MV-4-11 (cell line): ENCODE data around the gene DAGLA.
A peak's percentile ranks its signal among the peaks of the same experiment; 100 is the strongest.
"Not testable (repeated sequence)": the region's sequence is repeated elsewhere in the genome, so short reads cannot be mapped to it uniquely, and the experiment has no call there.

Experiments
- DNase-seq: peaks from one replicate; lab custom pipeline; 2025; lab: John Stamatoyannopoulos, UW

Gene DAGLA

GRCh38 chr11:61666684-61667297, 13.4 kb upstream of the DAGLA start:
- no peak for DNase-seq

DNA sequence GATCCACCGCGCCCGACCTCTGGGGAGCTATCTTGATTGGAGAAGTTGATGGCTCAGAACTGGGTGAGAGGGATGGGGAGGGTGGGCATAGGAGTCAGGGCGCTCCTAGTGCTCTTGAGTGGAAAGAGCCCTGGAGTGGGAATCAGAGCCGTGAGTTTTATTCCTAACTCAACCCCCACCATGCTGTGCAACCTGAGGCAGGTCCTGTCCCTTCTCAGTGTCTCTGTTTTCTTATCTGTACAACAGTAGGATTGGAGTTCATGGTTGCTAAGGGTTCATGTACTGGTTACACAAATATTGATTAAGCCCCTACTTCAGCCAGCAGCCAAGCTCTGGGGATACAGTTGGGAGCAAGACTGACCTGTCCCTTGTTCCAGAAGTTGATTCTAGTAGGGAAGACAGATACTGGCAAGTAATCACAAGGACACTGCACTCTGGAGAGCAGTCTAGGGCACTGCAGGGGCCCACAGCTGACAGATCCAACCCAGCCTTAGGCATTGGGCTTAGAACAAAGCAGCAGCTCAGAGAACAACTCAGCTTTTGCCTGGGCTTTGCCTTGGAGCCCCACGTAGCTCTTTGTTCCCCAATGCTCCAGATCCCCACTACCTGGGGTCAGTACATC, 12.4 kb upstream of the DAGLA start:
- no peak for DNase-seq

DNA sequence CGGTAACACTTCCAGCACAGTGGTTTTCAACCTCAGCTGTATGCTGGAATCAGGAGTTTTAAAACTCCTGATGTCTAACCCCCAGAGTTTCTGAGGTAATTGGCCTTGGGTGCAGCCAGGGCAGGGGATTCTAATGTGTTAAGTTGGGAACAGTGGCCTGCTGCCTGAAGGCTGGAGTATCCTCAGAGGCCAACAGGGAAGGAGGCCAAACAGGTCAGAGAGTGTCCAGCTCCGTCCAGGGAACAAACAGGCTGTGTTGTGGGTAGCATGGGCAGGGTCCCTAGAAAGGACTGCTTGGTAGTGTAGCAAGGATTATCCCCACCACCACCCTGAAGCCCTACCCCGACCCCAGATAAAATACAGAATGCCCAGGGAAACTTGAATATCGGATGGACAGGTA, 10.8 kb upstream of the DAGLA start:
- no peak for DNase-seq

GRCh38 chr11:61670626-61671025, 9.6 kb upstream of the DAGLA start:
- no peak for DNase-seq

DNA sequence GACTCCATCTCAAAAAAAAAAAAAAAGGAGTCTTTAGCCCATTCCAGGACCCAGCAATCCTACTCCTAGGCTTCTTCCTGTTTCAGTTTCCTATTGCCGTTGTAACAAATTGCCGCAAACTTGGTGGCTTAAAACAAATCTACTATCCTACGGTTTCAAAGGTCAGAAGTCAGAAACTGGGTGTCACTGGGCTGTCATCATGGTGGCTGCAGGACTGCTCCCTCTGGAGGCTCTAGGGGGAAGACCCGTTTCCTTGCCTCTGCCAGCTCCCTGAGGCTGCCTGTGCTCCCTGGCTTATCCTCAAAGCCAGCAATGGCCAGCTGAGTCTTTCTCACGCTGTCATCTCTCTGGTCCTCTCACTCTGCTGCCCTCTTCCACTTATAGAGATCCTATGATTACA, 8.7 kb upstream of the DAGLA start:
- peak; percentile 97 for DNase-seq

DNA sequence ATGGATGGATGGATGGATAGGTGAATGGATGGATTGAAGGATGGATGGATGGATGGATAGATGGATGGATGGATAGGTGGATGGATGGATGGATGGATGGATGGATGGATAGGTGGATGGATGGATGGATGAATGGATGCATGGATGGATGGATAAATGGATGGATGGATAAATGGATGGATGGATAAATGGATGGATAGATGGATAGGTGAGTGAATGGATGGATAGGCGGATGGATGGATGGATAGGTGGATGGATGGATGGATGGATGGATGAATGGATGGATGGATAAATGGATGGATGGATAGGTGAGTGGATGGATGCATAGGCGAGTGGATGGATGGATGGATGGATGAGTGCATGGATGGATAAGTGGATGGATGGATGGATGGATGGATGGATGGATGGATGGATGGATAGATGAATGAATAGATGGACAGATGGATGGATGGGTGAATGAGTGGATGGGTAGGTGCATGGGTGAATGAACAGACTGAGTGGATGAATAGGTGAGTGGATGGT, 6.2 kb upstream of the DAGLA start:
- DNase-seq = not testable (repeated sequence)

DNA sequence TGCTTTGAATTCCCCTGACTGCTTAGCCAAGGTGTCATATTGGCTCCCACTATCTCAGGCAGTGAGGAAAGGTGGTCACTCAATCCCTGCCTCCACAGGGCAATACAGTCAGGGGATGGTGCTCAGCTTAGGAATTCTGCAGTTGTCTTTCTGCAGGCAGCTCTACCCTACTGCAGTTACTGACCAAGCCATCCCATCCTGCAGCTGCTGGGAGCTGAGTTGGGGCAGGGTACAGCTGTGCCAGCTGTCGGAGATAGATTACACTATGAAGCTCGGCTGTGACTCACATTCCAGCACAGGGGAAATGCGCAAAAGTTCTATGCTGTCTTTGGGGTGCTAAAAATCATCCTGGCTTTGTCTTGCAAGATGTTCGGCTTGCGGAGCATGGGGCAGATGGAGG, 4.4 kb upstream of the DAGLA start:
- peak; percentile 17 for DNase-seq

- DNase-seq = peak; percentile 53
Observed at GRCh38 chr11:61679296-61679695, 895 bp upstream of the DAGLA start.

DNA sequence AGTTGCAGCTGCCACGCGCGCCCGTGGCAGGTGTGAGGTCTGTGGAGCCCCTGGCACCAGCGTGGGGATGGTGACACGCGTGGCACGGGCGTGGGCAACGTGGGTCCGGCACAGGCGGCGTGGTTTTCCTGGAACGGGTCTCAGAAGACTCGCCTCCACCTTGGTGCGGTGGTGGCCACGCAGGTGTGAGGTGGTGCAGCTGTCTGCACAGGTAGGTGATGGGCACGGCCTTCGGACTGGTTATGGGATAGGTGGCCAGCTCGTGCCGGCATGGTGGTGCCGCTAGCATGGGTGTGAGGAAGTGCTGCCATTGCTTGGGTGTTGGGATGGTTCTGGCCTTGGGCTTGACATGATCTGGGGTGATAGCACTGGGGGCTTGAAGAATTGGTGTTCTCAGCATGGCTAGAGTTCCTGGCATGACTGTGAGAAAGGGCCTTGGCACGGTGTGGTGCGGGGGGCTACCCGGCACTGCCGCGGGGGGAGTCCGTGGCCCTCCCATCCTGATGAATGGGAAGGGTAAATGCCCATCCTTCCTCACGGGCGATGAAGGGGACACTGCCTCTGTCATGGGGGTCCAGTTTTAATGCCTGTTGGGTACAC, 531 bp downstream of the DAGLA start:
- DNase-seq = no peak

GRCh38 chr11:61682093-61682732, 2.0 kb downstream of the DAGLA start:
- DNase-seq = no peak

DNA sequence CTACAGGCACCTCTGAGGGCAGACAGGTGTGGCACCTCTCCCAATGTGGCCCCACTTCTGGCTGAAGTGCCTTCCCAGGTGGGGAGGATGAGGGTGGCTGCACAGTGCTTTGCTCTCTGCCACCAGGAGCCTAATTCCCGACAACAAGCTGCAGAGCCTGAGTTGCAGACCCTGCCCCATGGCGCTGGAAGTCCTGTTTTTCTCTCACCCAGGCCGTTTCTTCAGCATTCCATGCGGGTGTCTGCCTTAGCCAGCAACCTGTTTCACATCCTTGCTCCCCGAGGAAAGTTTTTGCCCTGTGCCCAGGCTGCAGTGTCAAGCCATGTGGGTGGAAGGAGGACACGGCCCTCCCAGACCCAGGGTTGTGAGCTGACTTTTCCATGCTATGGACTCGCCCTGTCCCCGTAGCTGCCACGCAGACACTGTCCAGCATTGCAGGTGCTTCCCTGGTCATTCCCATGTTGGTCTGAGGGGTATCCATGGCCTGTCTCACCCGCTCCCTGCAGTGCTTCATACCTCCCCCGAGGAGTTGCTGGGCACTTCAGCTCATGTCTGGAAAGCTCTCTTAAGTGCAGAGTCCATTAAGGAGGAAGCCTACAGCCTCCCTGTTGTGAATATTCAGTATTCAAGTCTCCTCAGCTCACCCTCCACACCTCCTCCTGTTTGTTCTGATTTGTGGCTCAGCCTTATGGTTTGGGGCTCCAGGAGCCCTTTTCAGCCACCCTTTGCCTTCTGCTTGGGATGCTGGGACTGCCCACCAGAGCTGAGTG, 2.9 kb downstream of the DAGLA start:
- DNase-seq = no peak

DNA sequence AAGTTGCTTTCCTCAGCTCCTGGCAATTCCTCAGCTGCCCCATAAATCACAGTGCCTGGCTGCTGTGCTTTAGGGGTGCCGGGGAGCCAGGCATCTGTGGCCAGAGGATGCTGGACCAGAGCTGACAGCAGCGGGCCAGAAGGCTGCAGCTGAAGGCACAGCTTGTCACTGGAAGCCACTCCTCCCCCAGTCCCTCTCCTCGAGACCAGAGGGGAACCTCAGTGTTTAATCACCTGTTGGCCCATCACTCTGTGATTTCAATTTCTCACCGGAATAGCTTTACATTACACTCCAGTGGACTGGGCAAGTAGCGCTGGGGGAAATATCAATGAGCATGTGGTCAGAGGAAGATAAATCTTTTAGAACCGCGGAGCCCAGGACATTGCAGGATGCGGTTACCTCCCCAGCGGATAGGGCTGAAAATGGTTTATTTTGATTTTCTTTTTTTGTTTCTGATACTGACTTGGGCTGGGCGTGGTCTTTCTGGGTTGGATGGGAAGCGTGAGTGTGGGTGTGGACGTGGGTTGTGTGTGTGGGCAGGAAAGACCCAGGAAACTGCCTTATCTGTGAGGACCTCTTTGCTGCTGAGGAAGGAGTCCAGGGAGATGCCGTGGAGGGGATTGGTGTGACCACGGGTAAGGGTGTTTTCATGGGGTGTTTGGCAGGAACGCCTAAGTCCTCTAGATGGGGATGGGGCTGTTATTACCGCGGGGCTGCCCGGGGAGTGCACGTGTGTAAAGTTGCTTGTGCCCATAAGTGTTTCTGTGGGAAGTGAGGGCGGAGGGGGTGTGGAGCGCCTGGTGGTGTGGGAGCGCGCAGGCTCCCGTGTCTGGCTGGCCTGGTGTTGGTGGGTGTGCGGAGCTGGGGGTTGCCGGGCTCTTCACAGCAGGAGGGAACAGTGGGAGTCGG, 4.0 kb downstream of the DAGLA start:
- DNase-seq = peak; percentile 67

DNA sequence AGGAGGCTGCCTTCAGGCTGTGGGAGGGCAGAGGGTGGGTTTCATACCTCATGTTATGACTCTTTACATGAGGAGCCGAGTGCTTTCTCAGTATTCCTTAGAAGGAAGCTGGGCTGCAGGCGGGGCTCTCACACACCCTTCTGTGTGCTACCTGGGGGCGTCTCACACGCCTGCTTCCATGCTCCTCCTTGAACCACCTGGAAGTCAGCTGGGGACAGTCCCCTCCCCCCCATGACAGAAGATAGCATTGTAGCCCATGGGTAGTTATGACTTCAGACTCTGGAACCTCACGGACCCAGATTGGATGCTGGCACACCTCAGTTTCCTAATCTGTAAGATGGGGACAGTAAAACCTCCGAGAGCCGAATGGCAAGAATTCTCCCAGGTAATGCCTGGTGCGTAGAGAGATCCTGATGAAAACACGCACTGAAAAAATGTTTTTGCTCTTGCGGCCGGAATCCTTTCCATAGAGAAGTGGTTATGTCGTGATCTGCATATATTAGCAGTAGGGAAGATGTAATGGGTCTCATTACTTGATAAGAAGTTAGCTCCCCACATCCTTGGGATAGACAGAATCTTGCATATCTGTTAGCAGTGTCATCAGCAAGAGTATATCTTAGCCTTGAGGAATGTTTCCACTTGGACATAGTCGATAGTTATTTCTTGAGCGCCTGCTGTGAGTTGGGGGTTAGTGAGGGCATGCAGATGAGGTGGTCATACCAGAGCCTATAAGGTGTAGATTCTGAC, 4.9 kb downstream of the DAGLA start:
- no peak for DNase-seq

- no peak for DNase-seq
Observed at GRCh38 chr11:61685617-61685967, 5.4 kb downstream of the DAGLA start.

- DNase-seq = no peak
Observed at GRCh38 chr11:61686066-61686465, 5.9 kb downstream of the DAGLA start.

DNA sequence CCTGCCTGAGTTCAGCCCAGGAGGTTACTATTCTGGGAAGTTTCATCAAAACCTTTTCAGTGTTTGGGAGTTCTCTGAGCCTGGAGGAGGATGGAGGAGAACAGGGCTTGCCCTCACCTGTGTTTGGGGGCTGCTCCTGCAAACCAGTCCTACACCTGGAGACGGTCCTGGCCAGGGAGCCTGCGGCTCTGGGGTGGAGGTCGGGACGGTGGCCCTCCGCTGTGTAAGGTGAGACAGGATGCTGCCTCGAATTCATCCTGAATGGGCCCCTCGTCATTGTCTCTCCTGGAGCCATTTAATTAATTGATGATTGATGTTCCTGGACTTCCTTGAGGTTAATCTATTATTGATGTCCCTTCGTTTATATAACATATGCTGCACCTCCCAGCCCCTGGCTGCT, 6.3 kb downstream of the DAGLA start:
- no peak for DNase-seq

GRCh38 chr11:61687420-61687819, 7.2 kb downstream of the DAGLA start:
- no peak for DNase-seq

DNA sequence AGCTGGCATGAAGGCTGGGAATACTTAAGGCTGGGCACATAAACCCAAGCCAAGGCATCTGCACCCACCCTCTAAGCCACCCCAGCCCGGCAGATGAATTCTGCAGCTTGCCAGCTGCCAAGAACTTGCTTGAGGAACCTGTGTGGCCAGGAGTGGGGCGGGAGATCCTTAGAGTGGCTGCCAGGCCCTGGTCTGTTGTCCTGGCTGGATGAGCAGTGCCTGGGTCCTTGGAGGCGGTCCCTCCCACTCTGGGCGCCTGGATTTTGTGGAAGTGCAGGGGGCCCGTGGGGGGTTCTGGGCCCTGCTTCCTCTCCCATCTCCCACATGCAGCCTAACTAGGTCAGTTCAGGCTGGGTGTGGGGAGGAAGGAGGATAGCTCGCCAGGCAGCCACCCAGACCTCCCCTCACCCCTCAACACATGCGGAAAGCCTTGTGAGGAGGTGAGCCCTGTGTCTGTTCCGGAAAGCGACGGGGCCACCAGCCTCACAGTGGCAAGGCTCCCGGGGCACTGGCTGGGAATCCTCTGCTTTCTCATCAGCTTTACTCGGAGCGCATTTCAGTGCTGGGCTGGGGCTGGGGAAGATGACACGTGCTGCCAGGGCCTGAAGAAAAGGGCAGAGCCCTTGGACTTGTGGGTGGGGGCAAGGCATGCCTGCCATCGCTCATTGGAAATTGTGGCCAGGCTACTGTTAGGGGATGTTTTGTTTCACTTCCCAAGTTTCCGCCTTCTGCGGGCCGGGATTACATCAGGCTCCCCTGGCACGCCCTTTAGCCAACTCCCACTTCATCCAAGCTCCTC, 8.4 kb downstream of the DAGLA start:
- DNase-seq = peak; percentile 95

DNA sequence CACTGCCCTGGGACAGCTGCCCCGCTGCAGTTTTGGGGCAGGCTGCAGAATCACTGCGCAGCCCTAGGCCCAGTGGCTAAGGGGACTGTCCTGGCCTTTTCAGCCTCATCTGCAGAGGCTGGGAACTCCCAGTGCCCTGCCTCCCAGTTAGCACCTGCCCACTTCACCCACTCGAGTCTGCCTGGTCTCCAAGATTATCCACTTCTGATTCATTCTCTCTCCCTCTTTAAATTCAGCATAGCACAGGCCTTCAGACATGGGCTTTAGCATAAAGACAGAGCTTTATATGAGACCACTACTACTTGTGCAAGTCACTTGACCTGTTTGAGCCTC, 8.9 kb downstream of the DAGLA start:
- no peak for DNase-seq
